ENCODE measurements around the gene NUAK1. TPM values are rescaled to one million over a fixed set of nuclear protein-coding genes. Genes with fewer than 3 reads are reported as not detected.

NUAK1 gene
- total and polyA plus RNA-seq, 2 experiments from 2014 or later, result 13.4 to 29.6 TPM

- 35 to 38% methylated on average over 6 of the region's 6 CpGs for WGBS, 2 experiments (ENCODE audit: low coverage in 1 of 2, low lambda C conversion rate in 2 of 2, missing lambda C conversion rate in 2 of 2)
- peaks cover 53% of the 10 kb centered on the region for H3K4me1 ChIP-seq (ENCODE audit: insufficient read depth)
- H3K79me2 ChIP-seq (ENCODE audit: insufficient read depth), result peaks cover 98% of the 10 kb centered on the region
- TF ChIP-seq EZH2phosphoT487 (IDR thresholded peaks at IDR 0.05; ENCODE audit: insufficient read depth, low read depth) (no peak), EZH2 (IDR thresholded peaks at IDR 0.05; ENCODE audit: insufficient read depth, poor library complexity, severe bottlenecking) (no peak)
- peak; percentile 93 for DNase-seq
- H3F3A ChIP-seq (ENCODE audit: insufficient read depth), result 0 out of 2 replicates have a peak, but pooled peaks cover 41% of the 10 kb centered on the region
- peak overlapping the region; percentile 64 for H3K9ac ChIP-seq
- peak overlapping the region; percentile 71 for H3K4me2 ChIP-seq (ENCODE audit: unreplicated experiment)
- no peak overlapping the region for H2AFZ ChIP-seq
- H3K9me2 ChIP-seq (ENCODE audit: insufficient read depth), result no peaks in the 10 kb centered on the region
- H3K36me3 ChIP-seq (ENCODE audit: low read depth), result no peaks in the 10 kb centered on the region; the same call in 1 of the 2 replicates
- H3K27ac ChIP-seq, result peak overlapping the region; percentile 82
- H4K20me1 ChIP-seq (ENCODE audit: insufficient read depth), result no peaks in the 10 kb centered on the region
- H3K4me3 ChIP-seq, result peak overlapping the region; percentile 34
- in situ Hi-C loops (cut with MboI), result no loop called here
- no peaks in the 10 kb centered on the region for H3K27me3 ChIP-seq (replicated peaks; ENCODE audit: insufficient read depth)
- no peaks in the 10 kb centered on the region for H3K9me3 ChIP-seq (ENCODE audit: low read depth)
These were observed 25.7 kb downstream of the NUAK1 start for GRCh38 chr12:106113042-106113441.

GRCh38 chr12:106112145-106112821 is 26.5 kb downstream of the NUAK1 start:
- H3K36me3 ChIP-seq (ENCODE audit: low read depth), result no peaks in the 10 kb centered on the region
- 70 to 73% methylated on average over 13 of the region's 13 CpGs for WGBS, 2 experiments (ENCODE audit: low coverage in 1 of 2, low lambda C conversion rate in 2 of 2, missing lambda C conversion rate in 2 of 2)
- H3K9ac ChIP-seq, result peak overlapping the region; percentile 64
- H3K27me3 ChIP-seq (replicated peaks; ENCODE audit: insufficient read depth), result no peaks in the 10 kb centered on the region
- no peak overlapping the region for H3K4me3 ChIP-seq
- H3K27ac ChIP-seq, result peak overlapping the region; percentile 82
- H3K9me3 ChIP-seq (ENCODE audit: low read depth), result no peaks in the 10 kb centered on the region
- peaks cover 49% of the 10 kb centered on the region for H3F3A ChIP-seq (ENCODE audit: insufficient read depth)
- no peak overlapping the region for H2AFZ ChIP-seq
- H3K4me2 ChIP-seq (ENCODE audit: unreplicated experiment), result peak overlapping the region; percentile 71
- in situ Hi-C loops (cut with MboI), result no loop called here
- TF ChIP-seq EZH2 (IDR thresholded peaks at IDR 0.05; ENCODE audit: insufficient read depth, poor library complexity, severe bottlenecking) (no peak), EZH2phosphoT487 (IDR thresholded peaks at IDR 0.05; ENCODE audit: insufficient read depth, low read depth) (no peak)
- no peaks in the 10 kb centered on the region for H4K20me1 ChIP-seq (ENCODE audit: insufficient read depth)
- DNase-seq, result peak; percentile 72
- H3K4me1 ChIP-seq (ENCODE audit: insufficient read depth), result peaks cover 57% of the 10 kb centered on the region
- peaks cover 98% of the 10 kb centered on the region for H3K79me2 ChIP-seq (ENCODE audit: insufficient read depth)
- H3K9me2 ChIP-seq (ENCODE audit: insufficient read depth), result no peaks in the 10 kb centered on the region

GRCh38 chr12:106110626-106111300 is 28.0 kb downstream of the NUAK1 start:
- H3K27ac ChIP-seq, result no peak overlapping the region
- 95 to 99% methylated on average over 4 of the region's 4 CpGs for WGBS, 2 experiments (ENCODE audit: low coverage in 1 of 2, low lambda C conversion rate in 2 of 2, missing lambda C conversion rate in 2 of 2)
- in situ Hi-C loops (cut with MboI), result no loop called here
- H3K4me3 ChIP-seq, result no peak overlapping the region
- H3K9me2 ChIP-seq (ENCODE audit: insufficient read depth), result no peaks in the 10 kb centered on the region
- peaks cover 64% of the 10 kb centered on the region for H3F3A ChIP-seq (ENCODE audit: insufficient read depth)
- no peak overlapping the region for H3K9ac ChIP-seq
- H3K9me3 ChIP-seq (ENCODE audit: low read depth), result no peaks in the 10 kb centered on the region
- H3K79me2 ChIP-seq (ENCODE audit: insufficient read depth), result peaks cover 98% of the 10 kb centered on the region
- H3K27me3 ChIP-seq (replicated peaks; ENCODE audit: insufficient read depth), result no peaks in the 10 kb centered on the region
- no peak overlapping the region for H3K4me2 ChIP-seq (ENCODE audit: unreplicated experiment)
- H3K36me3 ChIP-seq (ENCODE audit: low read depth), result peaks cover 2% of the 10 kb centered on the region
- no peak for DNase-seq
- no peak overlapping the region for H2AFZ ChIP-seq
- peaks cover 72% of the 10 kb centered on the region for H3K4me1 ChIP-seq (ENCODE audit: insufficient read depth)
- no peaks in the 10 kb centered on the region for H4K20me1 ChIP-seq (ENCODE audit: insufficient read depth)
- no peak for TF ChIP-seq EZH2 (IDR thresholded peaks at IDR 0.05; ENCODE audit: insufficient read depth, poor library complexity, severe bottlenecking)
- TF ChIP-seq EZH2phosphoT487 (IDR thresholded peaks at IDR 0.05; ENCODE audit: insufficient read depth, low read depth), result no peak

GRCh38 chr12:106109168-106109910 is 29.4 kb downstream of the NUAK1 start:
- TF ChIP-seq EZH2 (IDR thresholded peaks at IDR 0.05; ENCODE audit: insufficient read depth, poor library complexity, severe bottlenecking), result no peak
- TF ChIP-seq EZH2phosphoT487 (IDR thresholded peaks at IDR 0.05; ENCODE audit: insufficient read depth, low read depth), result no peak
- in situ Hi-C loops (cut with MboI), result no loop called here
- Histone ChIP-seq H3K36me3 (ENCODE audit: low read depth) (peaks cover 9% of the 10 kb centered on the region), H3F3A (ENCODE audit: insufficient read depth) (peaks cover 64% of the 10 kb centered on the region), H3K4me1 (ENCODE audit: insufficient read depth) (peaks cover 68% of the 10 kb centered on the region), H3K9me3 (ENCODE audit: low read depth) (no peaks in the 10 kb centered on the region), H2AFZ (no peak overlapping the region), H3K9ac (no peak overlapping the region), H3K9me2 (ENCODE audit: insufficient read depth) (no peaks in the 10 kb centered on the region), H4K20me1 (ENCODE audit: insufficient read depth) (no peaks in the 10 kb centered on the region), H3K79me2 (ENCODE audit: insufficient read depth) (peaks cover 98% of the 10 kb centered on the region), H3K27ac (no peak overlapping the region; the same call in 1 of the 2 replicates), H3K4me3 (no peak overlapping the region), H3K4me2 (ENCODE audit: unreplicated experiment) (no peak overlapping the region), H3K27me3 (replicated peaks; ENCODE audit: insufficient read depth) (no peaks in the 10 kb centered on the region)
- 77% methylated on average over 4 of the region's 4 CpGs for WGBS, 2 experiments (ENCODE audit: low coverage in 1 of 2, low lambda C conversion rate in 2 of 2, missing lambda C conversion rate in 2 of 2)
- no peak for DNase-seq

Measured in GM23248 (cell line).